ENCODE results near the gene TKTL1.

DNA sequence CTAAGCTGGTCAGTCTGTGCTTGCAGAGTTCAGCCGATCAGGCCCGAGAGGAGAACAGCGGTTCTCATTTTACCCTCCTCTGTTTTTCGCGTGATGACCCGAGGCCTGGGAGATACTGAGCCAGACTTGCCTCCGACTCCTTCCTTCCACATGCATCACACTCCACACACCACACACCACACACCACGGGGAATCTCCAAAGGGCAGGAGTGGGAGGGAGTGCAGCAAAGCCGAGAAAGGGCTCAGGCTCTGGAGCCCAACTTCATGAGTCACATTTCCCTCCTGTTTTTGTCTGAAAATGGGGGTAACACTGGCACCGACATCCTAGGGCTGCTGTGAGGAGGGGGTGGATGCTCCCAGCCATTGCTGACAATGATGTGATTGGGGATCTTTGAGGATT, 38.9 kb downstream of the TKTL1 start:
- no peak for TF ChIP-seq POLR2A (IDR thresholded peaks at IDR 0.05)
- TF ChIP-seq, protein P1, sequence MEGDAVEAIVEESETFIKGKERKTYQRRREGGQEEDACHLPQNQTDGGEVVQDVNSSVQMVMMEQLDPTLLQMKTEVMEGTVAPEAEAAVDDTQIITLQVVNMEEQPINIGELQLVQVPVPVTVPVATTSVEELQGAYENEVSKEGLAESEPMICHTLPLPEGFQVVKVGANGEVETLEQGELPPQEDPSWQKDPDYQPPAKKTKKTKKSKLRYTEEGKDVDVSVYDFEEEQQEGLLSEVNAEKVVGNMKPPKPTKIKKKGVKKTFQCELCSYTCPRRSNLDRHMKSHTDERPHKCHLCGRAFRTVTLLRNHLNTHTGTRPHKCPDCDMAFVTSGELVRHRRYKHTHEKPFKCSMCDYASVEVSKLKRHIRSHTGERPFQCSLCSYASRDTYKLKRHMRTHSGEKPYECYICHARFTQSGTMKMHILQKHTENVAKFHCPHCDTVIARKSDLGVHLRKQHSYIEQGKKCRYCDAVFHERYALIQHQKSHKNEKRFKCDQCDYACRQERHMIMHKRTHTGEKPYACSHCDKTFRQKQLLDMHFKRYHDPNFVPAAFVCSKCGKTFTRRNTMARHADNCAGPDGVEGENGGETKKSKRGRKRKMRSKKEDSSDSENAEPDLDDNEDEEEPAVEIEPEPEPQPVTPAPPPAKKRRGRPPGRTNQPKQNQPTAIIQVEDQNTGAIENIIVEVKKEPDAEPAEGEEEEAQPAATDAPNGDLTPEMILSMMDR (IDR thresholded peaks at IDR 0.05) = no peak
- no peak for TF ChIP-seq POLR2AphosphoS5 (IDR thresholded peaks at IDR 0.05)
- TF ChIP-seq EP300 (IDR thresholded peaks at IDR 0.05) = no peak
